Lower leg skin (tissue), 4 donors: ENCODE results near the gene MCM9. TPM values are rescaled to one million over a fixed set of nuclear protein-coding genes. Genes with fewer than 3 reads are reported as not detected.
A peak's percentile ranks its signal among the peaks of the same experiment; 100 is the strongest.

Source experiments
- DNase-seq, 2 donors: peaks; one replicate each; pipeline ENCODE4 v3.0.0-alpha.2; 2019; ENCODE audit warnings: low spot score in 2 of 2
- H3K4me3 ChIP-seq: fragments of 200-600 bp; sonication (generic); 2 replicates; pipeline ENCODE4 v1.5.1; 2017; ENCODE audit warnings: mild to moderate bottlenecking, low read depth; ENCODE audit not compliant: poor library complexity, severe bottlenecking
- POLR2A ChIP-seq, 2 donors: fragments of 450-650 bp; IDR thresholded peaks; one replicate each; pipeline ENCODE4 v1.6.1; 2016 to 2017; ENCODE audit warnings: antibody characterized with exemption in 2 of 2, mild to moderate bottlenecking in 1 of 2, moderate library complexity in 1 of 2
- WGBS, 2 donors: methylation state at CpG; one replicate each; pipeline ENCODE4 v1.1.5; 2018; 5-methylcytosine and 5-hydroxymethylcytosine counted together
- intact Hi-C: fragments of 100-400 bp; cut with DNase I; formaldehyde crosslinking; loops from one replicate; pipeline ENCODE4 v1.15.0; 2023; ENCODE audit warnings: low total_unique reads
- total RNA-seq, 4 donors: library from RNA; depleted of rRNA; stranded (reverse); fragments of >200 nt; gene quantifications; one replicate each; pipeline ENCODE4 v1.1.0, GENCODE V29; 2016
- TF ChIP-seq, protein P1 (sequence below), 3 donors: fragments of 450-650 bp; IDR thresholded peaks; one replicate each; pipeline ENCODE4 v1.5.1; 2016; ENCODE audit warnings: antibody characterized with exemption in 3 of 3, mild to moderate bottlenecking in 3 of 3, moderate library complexity in 2 of 3

The MCM9 gene
- total RNA-seq, 4 donors from 2014 or later = 21.3 to 29.6 (median 27.6) TPM

DNA sequence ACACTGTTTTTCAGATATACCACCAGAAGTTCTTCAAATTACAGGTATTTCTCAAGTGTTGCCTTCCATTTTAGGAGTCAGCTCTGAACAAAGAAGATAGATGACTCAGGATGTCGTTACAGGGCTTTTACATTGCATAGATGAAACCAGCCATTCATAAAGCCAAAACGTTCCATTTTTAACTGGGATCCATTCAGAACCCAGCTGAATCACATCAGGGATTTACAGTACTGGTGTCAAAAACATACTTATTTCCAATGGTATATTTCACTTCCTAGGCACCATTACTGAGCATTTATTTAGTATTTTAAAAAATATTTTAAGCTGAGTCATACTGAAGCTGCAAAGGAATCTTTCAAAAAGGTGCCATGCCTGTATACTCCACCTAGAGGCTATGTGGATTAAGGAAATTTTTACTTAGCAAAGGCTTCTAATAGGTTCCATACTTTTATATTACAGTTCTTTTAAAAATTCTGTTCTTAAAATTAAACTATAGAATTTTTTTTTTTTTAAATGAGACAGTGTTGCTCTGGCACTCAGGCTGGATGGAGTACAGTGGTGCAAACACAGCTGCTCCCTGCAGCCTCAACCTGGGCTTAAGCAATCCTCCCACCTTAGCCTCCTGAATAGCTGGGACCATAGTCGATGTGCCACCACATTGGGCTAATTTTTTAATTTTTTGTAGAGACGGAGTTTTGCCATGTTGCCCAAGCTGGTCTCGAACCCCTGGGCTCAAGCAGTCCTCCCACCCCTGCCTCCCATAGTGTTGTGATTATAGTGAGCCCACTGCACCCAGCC is 38.4 kb downstream of the MCM9 start:
- 66 to 67% methylated on average over 5 of the region's 5 CpGs for WGBS, 2 donors

DNA sequence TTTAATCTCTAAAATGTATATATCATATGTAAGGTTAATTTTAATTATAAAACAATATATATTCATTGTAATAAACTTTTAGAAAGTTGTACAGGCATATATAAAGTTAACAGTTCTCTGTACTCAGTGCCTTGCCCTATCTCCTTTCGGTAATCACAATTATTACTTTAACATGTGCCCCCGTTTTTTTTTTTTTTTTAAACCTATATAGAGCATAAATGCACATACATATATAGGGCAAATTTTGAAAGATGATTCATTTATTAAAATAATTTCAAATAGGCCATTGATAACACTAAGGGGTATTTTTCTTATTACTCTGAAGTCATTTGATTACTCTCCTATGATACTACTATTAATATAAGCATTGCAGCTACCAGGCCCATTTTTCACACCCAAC is 39.1 kb downstream of the MCM9 start:
- 44 to 57% methylated on average over 2 of the region's 2 CpGs for WGBS, 2 donors
- intact Hi-C loops = no loop called here
- no peak for DNase-seq
- no peak for TF ChIP-seq POLR2A (IDR thresholded peaks at IDR 0.05)
- TF ChIP-seq, protein P1, sequence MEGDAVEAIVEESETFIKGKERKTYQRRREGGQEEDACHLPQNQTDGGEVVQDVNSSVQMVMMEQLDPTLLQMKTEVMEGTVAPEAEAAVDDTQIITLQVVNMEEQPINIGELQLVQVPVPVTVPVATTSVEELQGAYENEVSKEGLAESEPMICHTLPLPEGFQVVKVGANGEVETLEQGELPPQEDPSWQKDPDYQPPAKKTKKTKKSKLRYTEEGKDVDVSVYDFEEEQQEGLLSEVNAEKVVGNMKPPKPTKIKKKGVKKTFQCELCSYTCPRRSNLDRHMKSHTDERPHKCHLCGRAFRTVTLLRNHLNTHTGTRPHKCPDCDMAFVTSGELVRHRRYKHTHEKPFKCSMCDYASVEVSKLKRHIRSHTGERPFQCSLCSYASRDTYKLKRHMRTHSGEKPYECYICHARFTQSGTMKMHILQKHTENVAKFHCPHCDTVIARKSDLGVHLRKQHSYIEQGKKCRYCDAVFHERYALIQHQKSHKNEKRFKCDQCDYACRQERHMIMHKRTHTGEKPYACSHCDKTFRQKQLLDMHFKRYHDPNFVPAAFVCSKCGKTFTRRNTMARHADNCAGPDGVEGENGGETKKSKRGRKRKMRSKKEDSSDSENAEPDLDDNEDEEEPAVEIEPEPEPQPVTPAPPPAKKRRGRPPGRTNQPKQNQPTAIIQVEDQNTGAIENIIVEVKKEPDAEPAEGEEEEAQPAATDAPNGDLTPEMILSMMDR (IDR thresholded peaks at IDR 0.05) = no peak
- H3K4me3 ChIP-seq = no peak overlapping the region

More for the DNA sequence above, 38.4 kb downstream of the MCM9 start:
- intact Hi-C loops = no loop called here
- no peak for TF ChIP-seq POLR2A (IDR thresholded peaks at IDR 0.05)
- TF ChIP-seq, protein P1 (IDR thresholded peaks at IDR 0.05) = no peak
- no peak overlapping the region for H3K4me3 ChIP-seq
- no peak for DNase-seq

DNA sequence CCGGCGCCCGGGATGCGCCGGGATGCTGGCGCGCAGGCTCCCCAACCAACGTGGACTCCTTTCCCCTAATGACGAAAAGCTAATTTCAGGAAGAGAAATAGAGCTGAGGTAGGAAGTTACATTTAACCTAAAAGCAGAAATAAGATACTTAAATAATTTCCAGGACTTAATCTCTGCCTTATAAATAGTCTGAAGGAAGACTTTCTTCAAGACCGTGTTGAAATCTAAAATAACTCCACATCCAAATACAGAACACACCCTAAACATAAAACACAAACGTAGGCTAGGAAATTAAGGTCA is 39.7 kb downstream of the MCM9 start:
- H3K4me3 ChIP-seq = peak overlapping the region; percentile 93
- WGBS, 2 donors = 0 to 1% methylated on average over 10 to 11 of the region's 11 CpGs
- no peak for DNase-seq
- TF ChIP-seq, protein P1 (IDR thresholded peaks at IDR 0.05) = no peak
- no peak for TF ChIP-seq POLR2A (IDR thresholded peaks at IDR 0.05)
- intact Hi-C loops = no loop called here

DNA sequence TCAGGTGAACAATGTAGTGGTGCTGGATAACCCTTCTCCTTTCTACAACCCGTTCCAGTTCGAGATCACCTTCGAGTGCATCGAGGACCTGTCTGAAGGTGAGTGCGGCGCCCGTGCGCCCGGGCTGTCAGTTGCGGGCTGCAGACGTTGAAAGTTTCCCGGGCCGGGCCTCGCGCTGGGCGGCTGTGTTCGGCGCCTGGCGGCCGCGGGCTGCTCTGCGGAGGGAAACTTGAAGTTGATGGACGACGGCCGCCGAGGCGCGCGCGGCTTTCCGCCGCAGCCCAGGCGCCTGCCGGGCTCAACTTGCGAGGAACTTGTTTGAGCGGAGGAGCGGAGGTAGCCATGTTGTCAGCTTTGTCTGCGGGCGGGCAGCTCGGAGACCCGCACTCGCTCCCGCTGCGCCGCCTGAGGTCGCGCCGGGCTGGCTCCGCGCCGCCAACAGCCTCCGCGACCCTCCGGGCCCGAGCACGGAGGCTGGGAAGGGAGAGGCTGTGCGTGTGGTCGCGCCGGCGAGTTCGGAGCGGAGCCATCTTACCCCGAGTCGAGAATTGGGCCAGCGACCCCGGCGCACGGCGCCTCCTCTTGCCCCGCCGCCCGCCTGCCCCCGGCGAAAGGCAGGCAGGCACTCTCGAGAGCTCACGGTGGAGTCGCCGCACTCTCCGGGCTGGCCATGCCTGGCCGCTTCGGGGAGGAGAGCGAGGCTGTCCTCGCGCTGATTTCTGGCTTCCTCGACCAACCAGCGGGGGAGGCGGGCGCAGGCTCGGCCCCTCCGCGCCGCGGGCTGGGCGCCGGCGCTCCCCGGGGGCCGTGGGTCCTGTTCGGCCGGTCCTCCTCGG is 40.3 kb downstream of the MCM9 start:
- peak overlapping the region; percentile 93 for H3K4me3 ChIP-seq
- TF ChIP-seq, protein P1 (IDR thresholded peaks at IDR 0.05) = no peak
- TF ChIP-seq POLR2A (IDR thresholded peaks at IDR 0.05) = no peak
- DNase-seq = peak; percentile 42 to 93
- intact Hi-C loops = no loop called here
- 0 to 1% methylated on average over 53 to 68 of the region's 102 CpGs for WGBS, 2 donors

DNA sequence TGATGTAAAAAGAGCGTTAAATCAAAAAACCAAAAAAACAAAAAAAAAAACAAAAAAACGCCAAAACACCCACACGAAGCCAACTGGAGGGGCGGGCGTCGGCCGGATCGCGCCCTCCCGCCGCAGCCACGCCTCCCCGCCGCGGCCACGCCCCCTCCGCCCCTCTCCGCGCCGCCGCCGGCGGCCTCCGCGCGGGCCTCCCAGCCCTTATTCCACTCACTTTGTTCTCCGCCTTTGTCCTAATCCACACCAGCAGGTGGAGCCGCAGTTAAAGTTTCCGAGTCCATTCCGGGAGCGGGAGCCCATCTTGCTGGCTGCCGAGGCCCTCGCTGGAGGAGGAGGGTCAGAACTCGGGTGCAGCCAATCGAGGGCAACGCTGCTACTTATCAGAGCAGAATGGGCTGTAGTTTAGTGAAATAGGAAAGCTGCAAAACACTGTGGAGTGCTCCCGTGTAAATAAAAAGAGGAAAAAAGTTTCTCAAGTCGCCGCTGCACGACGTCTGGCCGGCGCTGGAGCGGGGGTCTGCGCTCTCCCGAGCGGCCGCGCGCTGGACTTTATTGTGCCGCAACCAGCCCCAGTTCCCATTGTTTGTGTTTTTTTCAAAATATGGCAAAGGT is 41.0 kb downstream of the MCM9 start, which contains the start of gene ASF1A:
Gene ASF1A (plus strand): TSS at position 346 of the 618 bp plus-strand sequence. CDS start 262 bp downstream, at position 608.
- intact Hi-C loops = no loop called here
- 1% methylated on average over 51 of the region's 51 CpGs for WGBS, 2 donors
- TF ChIP-seq POLR2A (IDR thresholded peaks at IDR 0.05) = no peak
- TF ChIP-seq, protein P1 (IDR thresholded peaks at IDR 0.05) = no peak
- H3K4me3 ChIP-seq = peak within 1 kb of the TSS; percentile 93
- peak; percentile 97 to 99 for DNase-seq
